GM19043 (cell line): ENCODE results near the gene KIAA1614.
A peak's percentile ranks its signal among the peaks of the same experiment; 100 is the strongest.

Source experiments
- ATAC-seq: cut with Tn5 transposase; IDR thresholded peaks from one replicate; pipeline ENCODE4 v1.9.1; 2021; ENCODE audit warnings: low read depth; ENCODE audit not compliant: unreplicated experiment

KIAA1614 gene

DNA sequence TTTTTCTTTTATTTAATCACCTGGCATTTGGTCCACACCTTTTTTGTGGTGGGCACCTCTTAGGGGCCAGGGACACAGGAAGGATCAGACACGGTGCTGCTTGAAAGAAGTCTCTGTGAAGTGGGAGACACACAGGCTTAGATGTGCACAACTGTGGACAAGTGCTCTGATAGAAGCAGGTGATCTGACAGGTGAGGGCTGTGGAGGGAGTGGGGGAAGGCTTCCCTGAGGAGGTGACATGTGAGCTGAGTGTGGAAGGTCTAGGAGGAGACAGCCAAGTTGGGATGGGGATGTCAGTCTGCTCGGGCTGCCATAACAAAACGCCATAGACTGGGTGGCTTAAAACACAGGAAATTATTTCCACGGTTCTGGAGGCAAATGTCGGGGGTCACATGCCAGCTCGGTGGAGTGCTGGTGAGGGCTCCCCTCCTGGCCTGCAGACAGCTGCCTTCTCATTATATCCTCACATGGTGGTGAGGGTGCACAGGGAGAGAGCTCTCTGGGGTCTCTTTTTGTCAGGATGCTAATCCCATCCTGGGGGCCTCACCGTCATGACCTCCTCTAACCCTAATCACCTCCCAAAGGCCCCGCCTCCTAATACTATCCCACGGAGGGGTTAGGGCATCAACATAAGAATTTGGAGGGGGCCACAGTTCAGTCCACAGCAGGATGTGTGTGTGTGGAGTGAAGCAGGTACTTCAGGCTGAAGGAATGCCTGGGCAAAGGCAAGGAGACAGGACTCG, 5.2 kb upstream of the KIAA1614 start:
- ATAC-seq: no peak

- no peak for ATAC-seq
Observed at GRCh38 chr1:180908074-180908765, 4.5 kb upstream of the KIAA1614 start.

DNA sequence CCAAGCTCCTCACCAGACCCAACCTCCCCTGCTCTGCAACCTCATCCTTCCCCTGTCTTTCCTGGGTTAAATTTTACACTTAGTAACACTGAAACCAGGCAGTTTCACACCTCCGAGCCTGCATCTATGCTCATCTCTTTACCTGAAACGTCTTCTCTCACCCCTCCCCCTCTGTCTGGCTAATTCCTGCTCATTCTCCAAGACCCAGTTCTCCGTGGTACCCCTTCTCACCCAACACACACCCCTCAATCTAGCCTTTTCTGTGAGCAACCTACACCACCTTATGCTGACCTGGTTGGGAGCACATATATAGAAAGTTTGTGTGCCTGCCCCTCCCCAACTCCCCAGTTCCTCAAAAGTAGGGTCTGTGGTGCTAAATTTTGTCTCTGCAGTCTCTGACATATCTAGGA, 3.7 kb upstream of the KIAA1614 start:
- ATAC-seq: peak; percentile 30

DNA sequence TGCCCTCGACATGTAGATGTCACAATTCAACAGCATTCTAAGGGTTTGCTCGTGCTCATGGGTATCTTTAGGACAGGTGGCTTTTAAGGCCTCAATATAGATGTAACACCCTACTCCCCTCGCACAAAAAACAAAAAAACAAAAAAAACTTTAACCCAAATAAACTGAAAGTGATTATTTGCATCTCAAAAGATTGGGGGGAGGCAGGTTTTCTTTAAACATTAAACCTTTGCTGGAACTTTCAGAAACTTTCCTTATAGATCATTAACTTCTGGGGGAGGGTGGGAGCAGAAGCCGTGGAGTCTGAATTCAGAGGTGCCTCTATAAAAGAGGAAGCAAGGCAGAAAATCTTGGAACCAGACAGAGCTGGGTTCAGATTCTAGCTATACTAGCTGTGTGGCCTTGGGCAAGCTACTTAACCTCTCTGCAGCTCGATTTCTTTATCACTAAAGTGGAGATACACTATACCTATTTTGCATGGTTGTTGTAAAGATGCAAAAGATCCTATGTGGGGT, 3.2 kb upstream of the KIAA1614 start:
- peak; percentile 52 for ATAC-seq

DNA sequence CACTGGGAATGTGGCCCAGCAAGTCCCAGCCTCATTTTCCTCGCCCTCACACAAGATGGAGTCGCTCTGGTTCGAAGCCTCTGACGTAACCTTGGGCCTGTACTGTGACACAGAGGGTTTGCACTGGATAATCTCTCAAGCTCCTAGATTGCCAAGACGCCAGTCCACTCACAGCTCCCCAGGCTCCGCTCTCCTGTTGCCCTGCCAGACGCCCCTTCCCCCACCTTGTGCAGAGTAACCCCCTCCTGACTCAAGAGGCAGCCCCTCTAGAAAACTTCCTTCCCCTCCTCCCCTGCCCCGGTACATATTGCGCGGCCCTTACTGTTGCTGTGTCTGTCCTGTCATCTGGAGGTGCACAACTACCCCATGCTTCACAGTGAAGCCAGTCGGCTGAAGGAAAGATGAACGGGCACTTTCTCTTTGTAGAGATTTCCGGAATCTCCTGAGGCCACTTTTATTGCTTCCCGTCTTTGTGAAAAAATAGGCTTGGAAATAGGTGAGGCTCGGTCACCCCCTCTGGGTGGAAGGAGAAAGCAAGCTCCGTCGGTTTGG, 981 bp upstream of the KIAA1614 start:
- ATAC-seq: no peak

DNA sequence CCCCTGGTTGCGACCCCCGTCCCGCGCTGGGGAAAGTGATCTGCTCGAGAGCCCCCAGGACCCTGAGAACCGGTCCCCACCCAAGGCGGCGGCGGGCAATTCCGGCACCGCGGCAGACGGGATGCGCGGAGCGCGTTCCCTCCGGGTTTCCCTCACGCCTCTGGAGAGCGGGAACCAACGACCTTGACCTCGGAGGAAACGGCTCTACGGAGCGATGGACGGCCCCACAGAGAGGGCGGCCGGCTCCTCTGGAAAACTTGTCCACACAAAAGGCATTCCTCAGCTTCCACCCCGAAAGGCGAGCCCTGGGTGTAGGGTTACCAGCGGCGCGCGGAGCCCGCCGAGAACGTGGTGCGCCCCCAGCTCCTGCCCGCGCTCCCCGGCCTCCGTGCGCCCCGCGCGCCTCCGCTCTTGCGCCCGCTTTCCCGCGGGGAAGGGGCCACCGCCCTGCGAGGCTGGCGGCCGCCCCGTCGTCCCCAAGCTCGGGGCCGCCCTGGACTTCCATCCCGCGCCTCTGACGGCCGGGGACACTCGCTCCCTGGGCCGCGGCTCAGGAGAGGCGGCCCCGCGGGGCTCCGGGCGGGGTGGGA, 391 bp upstream of the KIAA1614 start:
- no peak for ATAC-seq

- no peak for ATAC-seq
Observed at GRCh38 chr1:180915426-180915965, 2.8 kb downstream of the KIAA1614 start.

GRCh38 chr1:180916012-180916770, 3.5 kb downstream of the KIAA1614 start:
- no peak for ATAC-seq

- no peak for ATAC-seq
Observed at GRCh38 chr1:180916771-180917170, 4.1 kb downstream of the KIAA1614 start.

- peak; percentile 25 for ATAC-seq
Observed at GRCh38 chr1:180917306-180918065, 4.8 kb downstream of the KIAA1614 start.

DNA sequence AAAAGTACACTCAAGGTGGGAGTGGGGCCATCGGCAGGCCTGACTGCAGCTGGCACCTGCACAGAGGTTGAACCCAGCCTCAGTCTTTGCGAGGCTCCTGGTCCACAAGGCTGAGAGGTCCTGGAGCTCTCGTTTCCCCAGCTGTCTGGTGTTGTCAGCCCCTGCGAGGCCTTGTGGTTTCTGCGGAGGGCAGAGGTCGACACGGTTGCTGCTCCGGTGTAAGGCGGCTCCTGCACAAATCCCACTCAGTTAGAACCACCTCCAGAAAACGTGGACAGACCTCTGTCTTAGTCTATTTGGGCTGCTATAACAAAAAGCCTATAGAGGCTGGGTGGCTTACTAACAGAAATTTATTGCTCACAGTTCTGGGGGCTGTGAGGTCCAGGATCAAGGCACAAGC, 5.8 kb downstream of the KIAA1614 start:
- no peak for ATAC-seq

- no peak for ATAC-seq
Observed at GRCh38 chr1:180919183-180919700, 6.5 kb downstream of the KIAA1614 start.

GRCh38 chr1:180920193-180920592, 7.5 kb downstream of the KIAA1614 start:
- ATAC-seq: no peak

DNA sequence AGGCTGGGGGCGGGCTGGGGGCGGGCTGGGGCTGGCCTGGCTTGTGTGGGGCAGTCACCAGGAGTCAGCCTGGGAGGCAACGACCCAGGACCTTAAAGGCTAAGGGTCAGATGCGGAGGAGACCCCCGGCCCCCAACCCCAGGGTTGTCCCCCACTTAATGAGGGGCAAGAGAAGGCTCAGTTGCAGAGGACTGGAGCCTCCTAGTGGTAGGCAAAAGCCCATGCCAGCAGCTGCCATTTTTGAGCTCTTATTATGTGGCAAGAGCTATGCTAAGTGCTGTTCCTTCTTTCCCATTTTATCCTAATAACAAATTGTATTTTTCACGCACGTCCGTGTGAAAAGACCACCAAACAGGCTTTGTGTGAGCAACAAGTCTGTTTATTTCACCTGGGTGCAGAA, 8.0 kb downstream of the KIAA1614 start:
- no peak for ATAC-seq

GRCh38 chr1:180921386-180921785, 8.7 kb downstream of the KIAA1614 start:
- no peak for ATAC-seq

DNA sequence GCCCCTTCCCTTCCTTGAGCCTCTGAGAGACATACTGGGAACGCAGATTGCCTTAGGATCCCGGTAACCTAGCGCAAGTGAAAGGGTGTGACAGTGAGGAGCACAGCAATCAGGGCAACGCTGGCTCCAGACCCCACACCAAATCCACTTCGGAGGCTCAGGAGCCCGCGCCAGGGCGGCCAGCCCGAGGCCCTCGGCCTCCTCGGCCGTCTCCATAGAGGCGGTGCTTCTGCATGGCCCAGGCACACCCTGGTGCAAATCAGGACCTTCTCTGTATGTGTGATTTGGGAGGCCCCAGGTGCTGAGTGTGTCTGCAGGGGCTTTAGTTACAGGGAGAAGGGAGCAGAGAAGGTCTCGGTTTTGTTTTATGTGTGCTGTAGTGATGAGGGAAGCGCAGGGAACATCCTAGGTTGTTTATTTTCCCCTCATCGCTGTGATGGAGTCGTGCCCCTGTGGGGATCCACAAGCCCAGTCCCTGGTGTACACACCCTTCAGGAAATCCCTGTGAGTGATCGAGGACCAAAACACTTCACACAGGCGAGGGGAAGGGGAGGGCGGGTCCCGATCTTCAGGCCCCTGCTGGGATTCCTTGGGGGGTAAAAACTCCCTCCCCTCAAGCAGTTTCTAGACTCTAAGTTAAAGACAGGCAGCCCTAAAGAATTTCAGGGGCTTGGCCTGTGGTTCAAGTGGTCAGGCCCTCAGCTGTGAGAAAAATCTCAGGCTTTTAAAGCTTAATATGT, 9.4 kb downstream of the KIAA1614 start:
- ATAC-seq: no peak

DNA sequence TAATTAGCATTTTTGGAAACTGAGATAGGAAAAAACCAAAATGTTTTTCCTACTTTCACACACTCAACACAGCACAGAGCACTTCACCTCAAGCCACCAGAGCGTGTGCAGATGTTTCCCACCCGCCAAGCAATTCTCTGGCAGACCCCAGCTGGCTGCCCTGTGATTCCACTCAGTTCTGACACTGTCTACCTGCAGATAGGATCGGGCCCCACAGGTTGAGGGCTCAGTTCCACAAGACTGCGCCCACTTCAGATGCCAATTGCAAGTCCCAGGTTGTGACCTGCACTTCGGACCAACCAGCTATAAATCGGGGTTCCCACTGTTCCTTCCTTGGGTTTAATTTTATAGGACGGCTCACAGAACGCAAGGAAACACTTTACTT, 9.9 kb downstream of the KIAA1614 start:
- no peak for ATAC-seq

DNA sequence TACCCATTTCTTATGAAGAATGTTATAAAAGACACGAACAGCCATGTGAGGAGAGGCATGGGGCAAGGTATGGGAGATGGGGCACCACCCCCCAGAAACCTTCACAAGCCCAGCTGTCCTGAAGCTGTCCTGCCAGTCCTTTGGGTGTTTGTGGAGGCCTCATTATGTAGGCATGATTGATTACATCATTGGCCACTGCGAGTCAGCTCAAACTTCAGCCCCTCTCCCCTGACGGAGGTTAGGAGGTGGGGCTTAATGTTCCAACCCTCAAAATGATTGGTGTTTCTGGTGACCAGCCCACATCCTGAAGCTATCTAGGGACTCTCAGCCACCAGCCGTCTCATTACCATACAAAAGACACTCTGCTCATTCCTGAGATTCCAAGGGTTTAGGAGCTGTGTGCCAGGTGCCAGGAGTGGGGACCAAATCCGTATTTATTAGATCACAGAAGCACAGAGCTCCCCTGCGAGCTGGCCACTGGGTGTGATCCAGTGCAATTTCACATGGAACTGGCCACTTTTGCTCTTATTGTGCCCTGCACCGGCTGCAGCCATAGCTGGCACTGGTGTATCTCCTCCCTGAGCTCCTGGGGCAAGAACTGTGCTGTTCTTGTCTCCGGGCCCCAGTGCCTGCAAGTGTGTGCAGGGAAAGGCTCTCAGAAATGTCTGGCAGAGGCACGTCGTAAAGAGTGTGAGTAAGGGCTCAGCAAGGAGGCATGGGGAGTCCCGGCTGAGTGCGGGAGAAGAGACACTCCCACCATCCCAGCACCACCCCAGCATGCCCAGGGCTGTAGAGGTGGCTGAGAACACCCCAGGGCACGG, 10.5 kb downstream of the KIAA1614 start:
- ATAC-seq: no peak
